NOMO-1 treated with DMSO at 0.1 percent for 48 hours (cell line): ENCODE measurements around the gene ZPBP2.
"Not testable (repeated sequence)": the region's sequence is repeated elsewhere in the genome, so short reads cannot be mapped to it uniquely, and the experiment has no call there.

Experiments
- DNase-seq: peaks from one replicate; lab custom pipeline; 2025; ENCODE audit not compliant: unreplicated experiment; lab: John Stamatoyannopoulos, UW

ZPBP2 gene

DNA sequence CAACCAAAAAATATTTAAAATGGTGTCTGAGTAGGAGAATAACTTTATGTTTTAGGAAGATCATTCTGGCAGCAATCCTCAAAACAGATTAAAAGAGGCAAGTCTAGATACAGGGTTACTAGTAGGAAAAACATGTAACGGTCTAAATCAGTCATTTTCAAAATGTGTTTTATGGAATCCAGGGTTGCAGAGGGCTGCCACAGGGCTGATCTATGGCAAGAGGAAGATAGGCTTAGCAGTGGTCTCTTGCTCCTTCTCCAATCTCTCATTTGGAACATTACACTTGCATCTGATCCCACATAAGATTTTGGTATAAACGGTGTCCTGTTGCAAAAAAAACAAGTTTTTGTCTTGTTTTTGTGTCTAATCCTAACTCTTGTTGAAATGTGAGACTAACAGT lies 13.1 kb upstream of the ZPBP2 start:
- DNase-seq, result no peak

DNA sequence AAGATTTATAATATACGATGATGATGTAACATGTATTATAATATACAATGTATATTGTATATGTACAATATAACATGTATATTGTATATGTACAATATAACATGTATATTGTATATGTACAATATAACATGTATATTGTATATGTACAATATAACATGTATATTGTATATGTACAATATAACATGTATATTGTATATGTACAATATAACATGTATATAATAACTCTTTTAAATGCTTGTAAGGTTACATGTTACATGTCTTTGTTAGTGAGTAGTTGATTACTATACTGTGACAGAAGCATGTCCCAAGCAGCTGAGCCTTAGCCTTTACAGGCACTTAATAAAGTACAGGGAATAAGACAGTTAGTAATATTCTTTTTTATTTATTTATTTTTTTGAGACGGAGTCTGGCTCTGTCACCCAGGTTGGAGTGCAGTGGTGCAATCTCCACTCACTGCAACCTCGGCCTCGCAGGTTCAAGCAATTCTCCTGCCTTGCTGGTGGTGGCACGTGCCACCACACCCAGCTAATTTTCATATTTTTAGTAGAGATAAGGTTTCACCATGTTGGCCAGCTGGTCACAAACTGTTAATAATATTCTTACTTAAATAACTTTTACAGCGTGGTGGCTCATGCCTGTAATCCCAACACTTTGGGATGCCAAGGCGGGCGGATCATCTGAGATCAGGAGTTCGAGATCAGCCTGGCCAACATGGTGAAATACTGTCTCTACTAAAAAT lies 11.9 kb upstream of the ZPBP2 start:
- DNase-seq, result not testable (repeated sequence)

DNA sequence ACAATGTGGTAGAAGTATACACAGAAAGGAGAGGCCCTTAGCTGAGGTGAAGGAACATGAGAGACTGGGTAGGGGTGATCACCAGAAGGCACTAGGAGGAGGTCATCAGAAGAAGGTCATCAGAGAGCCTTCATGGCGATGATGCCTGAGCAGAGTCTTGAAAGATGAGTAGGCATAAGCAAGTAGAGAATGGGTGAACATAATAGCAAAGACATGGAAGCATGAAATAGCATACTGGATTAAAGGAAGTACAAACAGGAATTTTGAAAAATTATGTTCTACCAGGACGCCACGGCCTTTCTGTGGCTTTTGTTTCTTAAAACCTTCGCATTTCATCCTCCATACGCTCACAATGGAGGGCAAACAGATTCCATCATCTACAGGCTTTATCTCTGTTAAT lies 6.8 kb upstream of the ZPBP2 start:
- no peak for DNase-seq

DNA sequence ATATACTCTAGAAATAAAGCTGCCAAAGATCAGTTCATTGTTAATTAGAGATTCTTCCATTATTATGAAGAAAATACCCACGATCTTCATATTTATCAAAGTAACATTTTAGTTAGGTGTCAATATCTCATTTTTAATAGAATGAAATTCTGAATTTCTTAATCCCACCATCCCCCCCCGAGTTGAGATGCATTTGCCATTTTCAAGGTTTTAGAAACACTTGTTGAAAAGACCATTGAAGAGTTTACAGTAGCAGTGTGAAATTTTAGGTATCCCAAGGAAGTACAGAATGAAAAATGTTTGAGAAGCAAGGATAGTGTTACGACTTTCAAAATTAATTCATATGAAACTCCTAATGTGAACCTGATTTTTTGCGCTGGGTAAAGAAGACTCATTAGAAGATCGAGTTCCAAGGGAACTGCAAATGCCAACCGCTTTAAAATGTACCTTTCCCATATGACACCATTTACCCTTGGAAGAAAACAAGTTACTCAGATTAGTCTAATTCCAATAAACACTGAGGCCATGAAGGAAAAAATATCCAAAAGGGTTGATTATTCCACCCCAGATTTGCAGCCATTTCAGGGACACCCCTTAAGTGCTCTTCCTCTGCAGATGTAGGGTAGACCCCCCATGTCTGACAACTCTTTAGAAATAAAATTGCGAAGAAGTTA lies 4.6 kb upstream of the ZPBP2 start:
- no peak for DNase-seq

DNA sequence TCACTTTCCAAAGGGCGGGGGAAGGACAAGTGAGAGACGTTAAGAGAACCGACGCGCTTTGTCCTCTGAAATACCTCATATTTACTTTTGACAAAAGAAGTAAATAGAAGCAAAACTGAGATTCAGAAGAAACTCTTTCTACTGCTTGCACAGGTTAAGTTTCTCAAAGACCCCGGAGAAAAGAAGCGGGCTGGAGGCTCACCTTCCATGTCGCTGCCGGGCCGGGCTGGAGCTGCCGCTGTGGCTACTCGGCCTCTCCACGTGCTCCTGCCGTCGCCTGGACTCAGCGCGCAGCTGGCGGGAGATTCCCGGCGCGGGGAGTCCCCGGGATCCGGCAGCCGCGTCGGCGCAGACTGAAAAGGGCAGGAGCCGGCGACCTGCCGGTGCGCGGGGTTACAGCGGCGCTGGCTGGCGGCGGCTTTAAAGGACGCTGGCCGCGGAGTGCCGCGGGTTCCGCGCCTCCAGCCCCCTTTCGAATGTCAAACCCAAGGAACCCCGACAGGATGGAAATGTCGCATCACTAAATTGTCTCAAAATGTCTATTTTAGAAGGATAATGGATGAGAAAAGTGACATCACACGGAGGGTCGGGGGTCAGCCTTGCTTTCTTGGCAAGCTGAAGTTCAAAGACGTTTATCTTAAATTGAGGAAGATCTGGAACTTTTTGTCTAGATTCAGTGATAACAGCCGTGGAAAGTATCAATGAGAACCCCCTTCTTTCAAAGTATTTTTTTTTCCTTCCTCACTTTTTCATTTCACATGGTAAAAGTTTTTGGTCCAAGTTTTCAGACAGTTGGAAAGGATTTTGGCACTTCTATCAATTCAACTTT lies 3.9 kb upstream of the ZPBP2 start, which contains the start of gene IKZF3:
Gene IKZF3 (minus strand): TSS at position 395 of the 829 bp plus-strand sequence. CDS start 186 bp downstream, at position 209.
- no peak for DNase-seq

DNA sequence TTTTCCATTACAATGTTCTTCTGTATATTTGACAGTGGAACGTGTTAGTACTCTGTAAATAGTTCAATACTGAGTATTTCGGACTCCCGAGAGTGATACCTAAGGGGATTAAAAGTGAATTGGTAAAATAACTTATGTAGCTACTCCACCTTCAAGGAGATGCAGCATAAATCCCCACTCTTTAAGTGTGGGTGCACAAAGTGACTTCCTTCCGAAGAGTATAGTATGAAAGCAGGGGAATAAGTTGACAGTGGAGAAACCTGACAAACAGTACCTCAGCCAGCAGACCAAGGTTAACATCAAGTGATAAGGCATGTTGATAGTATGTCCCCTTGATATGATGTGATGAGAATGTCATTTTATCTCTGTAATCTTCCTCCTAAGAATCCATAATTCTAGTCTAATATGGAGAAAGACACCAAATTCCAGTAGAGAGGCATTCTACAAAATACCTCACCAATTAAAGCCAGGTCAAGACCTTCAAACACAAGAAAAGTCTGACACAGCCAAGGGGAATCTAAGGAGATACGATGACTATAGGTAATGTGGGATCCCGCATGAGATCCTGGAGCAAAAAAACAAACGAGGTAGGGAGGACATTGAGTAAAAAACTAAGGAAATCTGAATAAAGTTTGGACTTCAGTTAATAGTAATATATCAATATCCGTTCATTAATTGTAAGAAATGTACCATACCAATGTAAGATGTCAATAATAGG lies 1.8 kb upstream of the ZPBP2 start:
- no peak for DNase-seq

DNA sequence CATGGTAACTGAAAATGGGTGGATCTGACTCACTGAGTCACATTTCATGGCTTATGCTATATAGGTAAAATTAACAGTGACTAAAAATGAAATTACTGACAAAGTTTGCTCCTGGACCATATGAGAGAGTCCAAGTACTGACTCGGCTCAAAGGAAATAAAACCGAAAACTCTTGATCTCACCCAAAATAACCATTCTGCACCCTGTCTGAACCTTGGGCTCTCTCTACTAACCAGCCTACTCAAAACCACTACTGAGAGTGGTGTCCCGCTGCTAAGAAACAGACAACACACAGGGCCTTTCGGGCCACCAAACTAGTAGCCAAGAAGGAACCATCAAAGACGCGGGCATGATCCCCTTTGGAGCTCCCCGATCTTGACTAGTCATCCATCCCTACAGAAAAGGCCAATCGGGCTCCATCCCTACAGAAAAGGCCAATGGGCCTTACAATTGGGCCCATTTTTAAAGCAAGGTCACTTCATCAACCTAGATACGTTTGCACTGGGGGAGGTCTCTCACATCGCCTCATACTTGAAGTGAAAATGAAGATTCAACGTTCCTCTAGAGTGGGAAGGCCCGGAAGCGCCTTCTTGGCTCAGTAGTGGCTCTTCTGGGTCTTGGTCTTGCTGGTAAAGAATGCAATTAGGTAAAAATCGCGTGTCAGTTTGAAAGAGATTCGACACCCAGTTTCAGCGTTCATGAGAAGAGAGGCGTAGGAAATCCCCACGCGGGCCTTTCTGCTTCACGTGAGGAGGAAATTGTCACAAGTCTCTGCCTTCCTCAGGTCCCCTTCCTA lies 720 bp upstream of the ZPBP2 start:
- no peak for DNase-seq

DNA sequence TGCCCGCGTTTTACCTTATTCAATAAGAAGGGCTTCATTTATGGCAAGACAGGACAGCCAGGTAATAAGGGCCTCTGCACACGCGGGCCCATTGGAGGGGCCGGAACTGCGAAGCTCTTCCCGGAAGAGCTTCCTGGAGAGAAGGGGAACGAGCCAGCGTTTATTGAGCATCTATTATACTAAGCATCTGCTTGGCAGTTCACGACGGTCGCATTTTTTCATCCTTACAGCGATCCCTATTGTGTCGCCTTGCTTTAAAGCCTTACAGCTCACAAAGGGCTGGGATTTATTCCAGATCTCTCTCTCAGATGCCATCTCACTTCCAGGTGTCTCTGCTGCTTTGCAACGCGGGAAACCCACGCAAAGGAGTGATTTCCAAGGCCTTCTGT lies 546 bp downstream of the ZPBP2 start:
- no peak for DNase-seq

DNA sequence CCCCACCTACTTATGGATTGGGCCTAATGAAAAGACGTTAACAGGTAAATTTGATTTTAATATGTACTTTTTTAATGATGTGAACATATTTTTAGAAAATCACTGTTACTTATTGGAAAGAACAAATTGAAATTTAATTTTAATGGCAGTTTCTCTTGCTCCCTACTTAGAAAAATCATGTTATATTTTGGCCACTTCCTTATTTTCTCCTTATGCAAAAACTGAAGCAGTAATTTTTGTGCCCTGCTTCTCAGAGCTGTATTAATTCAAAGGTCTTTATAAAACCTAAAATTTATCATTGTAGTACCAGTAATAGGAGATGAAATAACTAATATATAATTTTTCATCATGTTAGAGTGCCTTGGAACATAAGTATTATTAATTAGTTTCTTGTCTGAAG lies 2.8 kb downstream of the ZPBP2 start:
- DNase-seq, result no peak

DNA sequence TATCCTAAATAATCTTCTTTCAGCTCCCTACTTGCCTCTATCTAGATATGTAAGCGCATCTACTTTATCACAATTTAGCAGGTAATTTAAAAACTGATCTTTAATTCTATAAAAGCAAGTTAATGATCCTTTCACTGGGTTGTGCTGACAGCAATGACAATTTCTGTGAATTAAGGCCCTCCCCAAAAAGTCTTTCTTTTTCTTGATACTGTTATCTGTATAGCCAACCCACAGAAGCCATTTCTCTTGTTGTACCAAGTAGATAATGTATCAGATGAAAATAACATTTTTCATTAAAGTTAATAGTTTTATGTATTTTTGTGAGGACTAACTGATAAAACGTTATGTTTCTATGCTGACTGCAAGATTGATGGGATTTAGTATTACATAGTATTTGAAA lies 3.8 kb downstream of the ZPBP2 start:
- DNase-seq, result no peak

DNA sequence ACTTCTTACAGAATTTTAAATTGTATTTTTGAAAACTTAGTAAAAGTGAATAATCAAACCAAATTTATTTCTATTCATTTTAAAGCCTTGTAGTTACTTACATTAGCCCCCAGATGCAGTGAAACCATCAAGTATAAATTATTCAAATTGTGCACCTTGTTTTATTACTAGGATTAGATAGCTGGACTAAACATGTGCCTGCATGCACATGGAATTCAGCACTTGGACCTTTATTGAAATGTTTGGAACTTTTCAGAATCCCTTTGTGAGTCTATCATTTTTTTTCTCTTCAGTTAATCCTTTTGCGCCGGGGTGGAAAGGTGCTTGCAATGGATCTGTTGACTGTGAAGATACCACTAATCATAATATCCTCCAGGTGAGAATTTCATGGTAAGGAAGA lies 4.7 kb downstream of the ZPBP2 start:
- no peak for DNase-seq

DNA sequence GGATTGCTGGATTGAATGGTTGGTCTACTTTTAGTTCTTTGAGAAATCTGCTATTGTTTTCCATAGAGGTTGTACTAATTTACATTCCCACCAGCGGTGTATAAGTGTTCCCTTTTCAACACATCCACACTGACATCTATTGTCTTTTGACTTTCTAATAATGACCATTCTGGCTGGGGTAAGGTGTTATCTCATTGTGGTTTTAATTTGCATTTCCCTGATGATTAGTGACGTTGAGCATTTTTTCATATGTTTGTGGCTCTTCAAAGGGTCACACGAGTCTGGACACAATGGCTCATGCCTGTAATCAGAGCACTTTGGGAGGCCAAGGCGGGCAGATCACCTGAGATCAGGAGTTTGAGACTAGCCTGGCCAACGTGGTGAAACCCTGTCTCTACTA lies 18.1 kb downstream of the ZPBP2 start:
- not testable (repeated sequence) for DNase-seq

DNA sequence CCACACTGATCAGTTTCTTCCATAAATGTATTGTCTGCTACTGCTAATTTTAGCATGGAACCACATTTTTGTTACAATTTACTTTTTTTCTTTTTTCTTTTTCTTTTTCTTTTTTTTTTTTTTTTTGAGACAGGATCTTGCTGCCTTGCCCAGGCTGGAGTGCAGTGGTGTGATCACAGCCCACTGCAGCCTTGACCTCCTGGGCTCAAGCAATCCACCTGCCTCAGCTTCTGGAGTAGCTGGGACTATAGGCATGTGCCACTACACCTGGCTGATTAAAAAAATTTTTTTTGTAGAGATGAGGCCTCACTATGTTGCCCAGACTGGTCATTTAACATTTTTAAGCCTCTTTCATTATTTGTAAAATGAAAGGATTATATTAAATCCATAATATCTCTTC lies 19.1 kb downstream of the ZPBP2 start:
- DNase-seq, result no peak

DNA sequence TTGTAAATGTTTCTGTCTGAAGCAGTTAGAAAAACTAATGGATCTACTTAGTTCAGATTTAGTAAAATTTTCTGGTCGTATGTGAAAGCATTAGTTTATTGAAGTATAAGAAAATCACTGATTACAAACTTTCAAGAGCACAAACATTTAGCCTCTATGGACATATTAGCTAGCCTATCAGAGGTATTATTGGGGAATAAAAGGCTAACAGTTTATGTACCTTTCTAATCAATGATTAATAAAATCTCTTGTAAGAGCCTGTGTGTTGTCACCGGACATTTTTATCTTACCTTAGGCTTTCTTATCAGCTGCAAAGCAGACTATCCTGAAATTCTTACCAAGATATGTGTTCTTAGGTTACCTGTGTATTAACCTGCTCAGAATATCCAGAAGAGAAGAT lies 21.2 kb downstream of the ZPBP2 start:
- DNase-seq, result no peak

DNA sequence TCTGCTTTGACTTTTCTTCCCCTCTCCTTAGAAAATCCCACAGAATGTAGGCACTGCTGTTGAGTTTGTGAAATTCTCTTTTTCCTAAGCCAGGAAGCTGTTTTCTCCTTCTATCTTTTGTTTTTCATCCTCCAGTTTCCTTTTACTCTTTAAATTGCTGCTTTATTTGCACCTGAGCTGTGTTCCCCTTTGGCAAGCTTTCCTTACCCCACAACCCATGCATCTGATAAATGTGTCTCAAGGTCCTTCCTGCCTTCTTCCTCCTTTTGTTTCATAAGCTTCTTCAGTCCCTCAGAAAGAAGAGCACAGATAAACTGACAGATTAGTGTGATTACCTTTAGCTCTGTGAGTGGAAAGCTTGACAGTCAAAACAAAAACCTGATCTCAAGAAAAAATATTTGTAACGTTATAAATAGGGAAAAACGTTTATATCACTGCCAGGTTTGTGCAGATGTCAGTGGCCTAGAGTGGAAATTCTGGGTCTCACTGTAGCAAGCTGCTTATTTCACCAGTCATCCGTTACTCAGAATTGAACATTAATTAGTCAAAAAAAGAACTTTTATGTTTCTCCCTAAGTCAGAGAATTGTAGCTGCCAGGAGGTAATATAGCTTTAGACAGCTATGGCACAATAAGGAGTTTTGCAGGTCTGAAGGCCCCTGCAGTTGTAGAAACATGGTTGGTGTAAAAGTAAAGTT lies 26.8 kb downstream of the ZPBP2 start:
- peak; percentile 32 for DNase-seq

DNA sequence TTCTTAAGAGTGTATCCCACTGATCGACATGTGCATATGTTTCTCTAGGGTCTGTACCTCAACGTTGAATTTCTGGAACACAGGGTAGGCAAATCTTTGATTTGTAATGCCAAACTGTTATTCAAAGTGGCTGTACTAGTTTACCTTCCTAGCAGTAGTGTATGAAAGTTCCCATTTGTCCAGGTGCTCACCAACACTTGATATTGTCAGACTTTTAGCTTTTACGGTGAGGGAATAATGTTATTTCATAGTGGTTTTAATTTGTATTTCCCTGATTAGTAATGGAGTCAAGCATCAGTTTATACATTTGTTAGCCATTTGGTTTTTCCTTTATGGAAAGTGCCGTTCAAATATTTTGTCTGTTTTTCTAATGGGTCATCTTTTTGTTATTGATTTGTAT lies 30.1 kb downstream of the ZPBP2 start:
- DNase-seq, result no peak

DNA sequence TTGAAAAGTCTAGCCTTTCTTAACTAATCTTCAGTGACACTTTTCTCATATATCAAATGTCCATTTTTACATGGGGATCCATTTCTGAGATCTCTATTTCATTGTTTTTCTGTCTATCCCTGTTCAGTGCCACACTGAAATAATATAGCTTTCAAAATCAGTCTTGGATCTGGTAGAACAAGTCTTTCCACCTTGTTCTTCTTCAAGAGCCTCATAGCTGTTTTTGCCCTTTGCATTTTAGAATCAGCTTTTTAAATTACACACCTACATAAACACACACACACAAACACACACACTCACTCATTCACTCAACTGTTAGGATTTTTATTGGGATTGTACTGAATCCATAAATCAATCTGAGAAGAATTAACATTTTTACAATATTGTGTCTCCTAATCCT lies 31.2 kb downstream of the ZPBP2 start:
- DNase-seq, result no peak

DNA sequence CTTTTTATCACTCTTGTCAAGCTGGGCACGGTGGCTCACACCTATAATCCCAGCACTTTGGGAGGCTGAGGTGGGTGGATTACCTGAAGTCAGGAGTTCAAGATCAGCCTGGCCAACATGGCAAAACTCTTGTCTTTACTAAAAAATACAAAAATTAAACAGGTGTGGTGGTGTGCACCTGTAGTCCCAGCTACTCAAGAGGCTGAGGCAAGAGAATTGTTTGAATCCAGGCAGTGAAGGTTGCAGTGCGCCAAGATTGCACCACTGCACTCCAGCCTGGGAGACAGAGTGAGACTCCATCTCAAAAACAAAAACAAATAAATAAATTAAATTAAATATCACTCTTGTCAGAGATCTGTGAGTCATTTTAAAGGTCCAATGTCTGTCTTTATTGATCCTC lies 34.0 kb downstream of the ZPBP2 start:
- DNase-seq, result not testable (repeated sequence)

DNA sequence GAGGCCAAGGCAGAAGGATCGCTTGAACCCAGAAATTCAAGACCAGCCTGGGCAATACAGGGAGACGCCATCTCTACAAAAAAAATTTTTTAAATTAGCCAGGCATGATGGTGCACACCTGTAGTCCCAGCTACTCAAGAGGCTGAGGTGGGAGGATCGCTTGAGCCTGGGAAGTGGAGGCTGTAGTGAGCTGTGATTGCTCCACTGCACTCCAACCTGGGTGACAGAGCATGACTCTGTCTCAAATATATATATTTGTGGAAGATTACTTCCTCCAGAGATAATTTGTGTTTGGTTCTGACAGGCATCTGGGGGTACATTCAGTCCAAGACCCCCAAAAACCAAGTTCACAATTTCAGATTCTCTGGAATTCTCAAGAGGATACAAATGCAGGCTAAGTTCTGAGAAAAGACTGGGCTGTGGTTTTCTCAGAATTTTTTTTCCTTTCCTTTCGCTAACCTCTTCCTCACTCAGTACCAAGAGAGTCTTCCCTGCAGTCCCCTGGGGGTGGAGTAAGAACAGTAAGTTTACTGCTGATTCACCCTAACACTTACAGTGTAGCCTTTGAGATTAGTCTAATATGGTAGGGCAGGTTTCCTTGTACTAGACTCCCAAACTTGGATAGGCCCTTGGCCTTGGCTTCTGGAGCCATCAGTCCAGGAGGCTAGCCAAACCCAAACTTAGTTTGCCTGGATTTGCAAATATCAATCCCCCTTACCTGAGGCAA lies 35.3 kb downstream of the ZPBP2 start:
- peak; percentile 3 for DNase-seq
